PC-3 (cell line): ENCODE measurements around the gene CTSW. TPM values are rescaled to one million over a fixed set of nuclear protein-coding genes. Genes with fewer than 3 reads are reported as not detected.
"Not testable (repeated sequence)": the region's sequence is repeated elsewhere in the genome, so short reads cannot be mapped to it uniquely, and the experiment has no call there.

Experiments used
- ATAC-seq: fragments of 200-7000 bp; cut with Tn5 transposase; 2 replicates; pipeline ENCODE4 v1.9.1; 2020; ENCODE audit warnings: mild to moderate bottlenecking, moderate library complexity
- BruUV-seq: library from RNA; stranded (reverse); fragments of 400-500 nt; replicated peaks from 2 replicates; lab custom pipeline; 2021; lab: Mats Ljungman, UMichigan
- CTCF ChIA-PET: fragments of 300-600 bp; sonication (Branson Sonifier 250); formaldehyde crosslinking; loops from one replicate; lab custom pipeline; 2022; ENCODE audit warnings: antibody characterized with exemption; lab: Charles Lee
- POLR2A ChIA-PET: fragments of 300-600 bp; sonication (Branson Sonifier 250); formaldehyde crosslinking; loops from one replicate; lab custom pipeline; 2022; ENCODE audit warnings: antibody characterized with exemption; ENCODE audit not compliant: unreplicated experiment; lab: Charles Lee
- DNase-seq: peaks from one replicate; pipeline ENCODE4 v3.0.0-alpha.2; 2015
- H2AFZ ChIP-seq: fragments of 300-600 bp; sonication (generic); 2 replicates; pipeline ENCODE4 v1.6.0; 2016; ENCODE audit warnings: antibody characterized with exemption, low read length
- H3F3A ChIP-seq: fragments of 300-600 bp; sonication (generic); one replicate; pipeline ENCODE4 v1.6.0; 2017; ENCODE audit warnings: antibody characterized with exemption, low read length, control low read depth, mild to moderate bottlenecking; ENCODE audit not compliant: unreplicated experiment
- H3K27ac ChIP-seq: fragments of 300-600 bp; sonication (generic); 2 replicates; pipeline ENCODE4 v1.5.1; 2016; ENCODE audit warnings: mild to moderate bottlenecking, low read length
- H3K27me3 ChIP-seq: fragments of 300-600 bp; sonication (generic); 2 replicates; pipeline ENCODE4 v1.6.1; 2016; ENCODE audit warnings: low read length, mixed read lengths
- H3K36me3 ChIP-seq: fragments of 300-600 bp; sonication (generic); 2 replicates; pipeline ENCODE4 v1.6.1; 2016; ENCODE audit warnings: low read depth, mixed run types, low read length, mixed read lengths
- H3K4me1 ChIP-seq: fragments of 300-600 bp; sonication (generic); 2 replicates; pipeline ENCODE4 v1.5.1; 2016; ENCODE audit warnings: low read length; ENCODE audit not compliant: insufficient read depth
- H3K4me2 ChIP-seq: fragments of 300-600 bp; sonication (generic); 2 replicates; pipeline ENCODE4 v1.6.0; 2016; ENCODE audit warnings: low read length
- H3K4me3 ChIP-seq: fragments of 300-600 bp; sonication (generic); 2 replicates; pipeline ENCODE4 v1.5.1; 2016; ENCODE audit warnings: mild to moderate bottlenecking, low read length, mixed read lengths
- H3K79me2 ChIP-seq: fragments of 300-600 bp; sonication (generic); 2 replicates; pipeline ENCODE4 v1.6.1; 2017; ENCODE audit warnings: low read length, mixed read lengths
- H3K9ac ChIP-seq: fragments of 300-600 bp; sonication (generic); 2 replicates; pipeline ENCODE4 v1.6.0; 2016; ENCODE audit warnings: mild to moderate bottlenecking, low read length
- H3K9me2 ChIP-seq: fragments of 300-600 bp; sonication (generic); replicated peaks from 2 replicates; pipeline ENCODE4 v1.6.1; 2016; ENCODE audit warnings: mixed run types, low read length, mixed read lengths
- H3K9me3 ChIP-seq: fragments of 300-600 bp; sonication (generic); 2 replicates; pipeline ENCODE4 v1.6.1; 2016; ENCODE audit warnings: low read length, mixed read lengths
- H4K20me1 ChIP-seq: fragments of 300-600 bp; sonication (generic); 2 replicates; pipeline ENCODE4 v1.6.1; 2016; ENCODE audit warnings: low read length, mixed read lengths
- CTCF ChIP-seq: fragments of 300-600 bp; sonication (generic); conservative IDR thresholded peaks from 2 replicates; pipeline ENCODE4 v1.5.1; 2017; ENCODE audit warnings: antibody characterized with exemption, low read depth, mild to moderate bottlenecking, low read length
- EZH2 ChIP-seq: fragments of 300-600 bp; sonication (generic); IDR thresholded peaks from one replicate; pipeline ENCODE4 v1.6.1; 2017; ENCODE audit warnings: antibody characterized with exemption, mild to moderate bottlenecking, low read length; ENCODE audit not compliant: unreplicated experiment
- EZH2phosphoT487 ChIP-seq: fragments of 300-600 bp; sonication (generic); IDR thresholded peaks from 2 replicates; pipeline ENCODE4 v1.6.1; 2018; ENCODE audit warnings: mild to moderate bottlenecking, antibody characterized with exemption, low read length, borderline replicate concordance
- intact Hi-C: fragments of 100-400 bp; cut with micrococcal nuclease; formaldehyde crosslinking; loops from 2 replicates; pipeline ENCODE4 v1.9.0; 2023
- total RNA-seq: library from RNA; depleted of rRNA; stranded (reverse); fragments of >200 nt; gene quantifications from 2 replicates; pipeline ENCODE4 v1.2.3, GENCODE V29; 2014

Gene CTSW
- total RNA-seq, 1 experiment from 2014 or later = 0.11 TPM

GRCh38 chr11:65844231-65844872 is 35.3 kb upstream of the CTSW start:
- TF ChIP-seq EZH2phosphoT487 (no peak), EZH2 (no peak), CTCF (no peak)
- H3F3A ChIP-seq = no peaks in the 10 kb centered on the region
- no peak overlapping the region for H2AFZ ChIP-seq
- ChIA-PET POLR2A (no interaction called here), CTCF (no interaction called here)
- DNase-seq (no peak), ATAC-seq (no peak)
- no peaks in the 10 kb centered on the region for H4K20me1 ChIP-seq
- H3K27me3 ChIP-seq = no peaks in the 10 kb centered on the region
- no peaks in the 10 kb centered on the region for H3K9me3 ChIP-seq
- H3K4me3 ChIP-seq = no peak overlapping the region
- no peaks in the 10 kb centered on the region for H3K4me1 ChIP-seq
- H3K9me2 ChIP-seq = no peaks in the 10 kb centered on the region
- no peaks in the 10 kb centered on the region for H3K36me3 ChIP-seq
- H3K27ac ChIP-seq = no peak overlapping the region
- no peak overlapping the region for H3K4me2 ChIP-seq
- no peaks in the 10 kb centered on the region for H3K79me2 ChIP-seq
- no TSS peak for BruUV-seq
- H3K9ac ChIP-seq = no peak overlapping the region
- intact Hi-C loops = no loop called here

DNA sequence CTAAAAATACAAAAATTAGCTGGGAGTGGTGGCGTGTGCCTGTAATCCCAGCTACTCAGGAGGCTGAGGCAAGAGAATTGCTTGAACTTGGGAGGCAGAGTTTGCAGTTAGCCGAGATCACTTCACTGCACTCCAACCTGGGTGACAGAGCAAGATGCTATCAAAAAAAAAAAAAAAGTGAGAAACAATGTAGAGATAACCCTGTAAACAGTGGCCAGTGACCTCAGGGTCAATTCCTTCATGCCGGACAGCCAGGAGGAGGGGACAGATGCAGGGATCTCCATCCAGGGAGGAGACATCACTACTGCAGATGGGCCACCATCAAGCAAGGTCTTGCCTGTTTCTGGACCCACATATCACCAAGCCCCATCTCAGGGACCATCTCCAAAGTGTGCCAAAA is 31.9 kb upstream of the CTSW start:
- POLR2A ChIA-PET = interaction anchor here (0.6 kb wide), 1 partner anchor 194 kb away, joined by 4 read pairs; no protein-coding TSS in a partner anchor
- H4K20me1 ChIP-seq = 0 out of 2 replicates have a peak, but pooled peaks cover 1% of the 10 kb centered on the region

DNA sequence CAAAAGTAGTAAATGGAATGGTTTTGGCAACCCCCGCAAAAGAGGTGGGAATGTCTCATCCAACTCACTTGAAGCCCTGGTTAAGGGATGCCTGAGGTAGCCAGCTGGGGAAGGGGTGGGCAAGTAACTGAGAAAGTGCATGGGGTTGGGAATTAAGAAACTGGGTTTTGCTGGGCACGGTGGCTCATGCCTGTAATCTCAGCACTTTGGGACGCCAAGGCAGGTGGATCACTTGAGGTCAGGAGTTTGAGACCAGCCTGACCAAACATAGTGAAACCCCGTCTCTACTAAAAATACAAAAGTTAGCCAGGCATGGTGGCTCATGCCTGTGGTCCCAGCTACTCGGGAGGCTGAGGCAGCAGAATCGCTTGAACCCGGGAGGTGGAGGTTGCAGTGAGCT is 30.9 kb upstream of the CTSW start:
- H3K4me2 ChIP-seq, H3K79me2 ChIP-seq, H2AFZ ChIP-seq, H3K9me2 ChIP-seq, H3K4me1 ChIP-seq, BruUV-seq, H3K27me3 ChIP-seq, DNase-seq, ATAC-seq, H3K4me3 ChIP-seq, H3K9me3 ChIP-seq, H3K9ac ChIP-seq, H3F3A ChIP-seq, intact Hi-C loops, H3K27ac ChIP-seq: not testable (repeated sequence)
- Histone ChIP-seq H3K36me3 (peaks cover 25% of the 10 kb centered on the region), H4K20me1 (peaks cover 11% of the 10 kb centered on the region)
- POLR2A ChIA-PET = interaction anchor here (0.6 kb wide), 1 partner anchor 10 kb away, joined by 3 read pairs; no protein-coding TSS in a partner anchor
- CTCF ChIA-PET = interaction anchor here (0.6 to 1.7 kb wide), 2 partner anchors 11 to 144 kb away, joined by 3 to 4 read pairs; partner anchors contain the start of gene MUS81

More for the DNA sequence above, 31.9 kb upstream of the CTSW start:
- CTCF ChIA-PET = no interaction called here
- H2AFZ ChIP-seq = no peak overlapping the region
- H3K9me3 ChIP-seq = no peaks in the 10 kb centered on the region
- no peaks in the 10 kb centered on the region for H3K79me2 ChIP-seq
- no peak overlapping the region for H3K4me3 ChIP-seq
- peaks cover 16% of the 10 kb centered on the region for H3K36me3 ChIP-seq
- intact Hi-C loops = no loop called here
- no peak overlapping the region for H3K27ac ChIP-seq
- DNase-seq (no peak), ATAC-seq (no peak)
- H3K4me2 ChIP-seq = no peak overlapping the region
- H3F3A ChIP-seq = no peaks in the 10 kb centered on the region
- no peaks in the 10 kb centered on the region for H3K27me3 ChIP-seq
- TF ChIP-seq CTCF = no peak
- no peak for TF ChIP-seq EZH2phosphoT487
- TF ChIP-seq EZH2 = no peak
- H3K4me1 ChIP-seq = no peaks in the 10 kb centered on the region
- no TSS peak for BruUV-seq
- no peak overlapping the region for H3K9ac ChIP-seq
- no peaks in the 10 kb centered on the region for H3K9me2 ChIP-seq
